ENCODE results near the gene PCDHGB3. TPM values are rescaled to one million over a fixed set of nuclear protein-coding genes. Genes with fewer than 3 reads are reported as not detected.
"Not testable (repeated sequence)": the region's sequence is repeated elsewhere in the genome, so short reads cannot be mapped to it uniquely, and the experiment has no call there.

Gene PCDHGB3
- total and polyA plus RNA-seq, 4 donors = 6.0 to 8.4 (median 7.7) TPM

DNA sequence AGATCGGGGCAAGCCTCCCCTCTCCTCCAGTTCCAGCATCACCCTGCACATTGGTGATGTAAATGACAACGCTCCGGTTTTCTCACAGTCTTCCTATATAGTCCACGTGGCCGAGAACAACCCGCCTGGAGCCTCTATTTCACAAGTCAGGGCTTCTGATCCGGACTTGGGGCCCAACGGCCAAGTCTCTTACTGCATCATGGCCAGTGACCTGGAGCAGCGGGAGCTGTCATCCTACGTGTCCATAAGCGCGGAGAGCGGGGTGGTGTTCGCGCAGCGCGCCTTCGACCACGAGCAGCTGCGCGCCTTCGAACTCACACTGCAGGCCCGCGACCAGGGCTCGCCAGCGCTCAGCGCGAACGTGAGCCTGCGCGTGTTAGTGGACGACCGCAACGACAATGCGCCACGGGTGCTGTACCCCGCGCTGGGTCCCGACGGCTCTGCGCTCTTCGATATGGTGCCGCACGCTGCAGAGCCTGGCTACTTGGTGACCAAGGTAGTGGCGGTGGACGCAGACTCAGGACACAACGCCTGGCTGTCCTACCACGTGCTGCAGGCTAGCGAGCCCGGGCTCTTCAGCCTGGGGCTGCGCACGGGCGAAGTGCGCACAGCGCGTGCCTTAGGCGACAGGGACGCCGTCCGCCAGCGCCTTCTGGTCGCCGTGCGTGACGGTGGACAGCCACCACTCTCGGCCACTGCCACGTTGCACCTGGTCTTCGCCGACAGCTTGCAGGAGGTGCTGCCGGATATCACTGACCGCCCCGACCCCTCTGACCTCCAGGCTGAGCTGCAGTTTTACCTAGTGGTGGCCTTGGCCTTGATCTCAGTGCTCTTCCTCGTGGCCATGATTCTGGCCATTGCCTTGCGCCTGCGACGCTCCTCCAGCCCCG, 19.4 kb downstream of the PCDHGB3 start:
- Histone ChIP-seq H3K4me1 (ENCODE audit: control insufficient read depth, insufficient read depth, low read length) (no peaks in the 10 kb centered on the region), H3K4me3 (ENCODE audit: low read depth, low read length) (no peak overlapping the region), H3K36me3 (ENCODE audit: control insufficient read depth, insufficient read depth, low read length) (peaks cover 26% of the 10 kb centered on the region), H3K9me3 (ENCODE audit: control insufficient read depth, insufficient read depth, low read length) (peaks cover 69% of the 10 kb centered on the region), H3K27ac (ENCODE audit: low read depth, low read length) (no peak overlapping the region), H3K27me3 (ENCODE audit: control insufficient read depth, insufficient read depth, low read length) (no peaks in the 10 kb centered on the region)
- no peak for DNase-seq (ENCODE audit: low read depth in 4 of 6, low spot score in 6 of 6)
- WGBS (ENCODE audit: insufficient coverage) = 27% methylated on average over 77 of the region's 77 CpGs

DNA sequence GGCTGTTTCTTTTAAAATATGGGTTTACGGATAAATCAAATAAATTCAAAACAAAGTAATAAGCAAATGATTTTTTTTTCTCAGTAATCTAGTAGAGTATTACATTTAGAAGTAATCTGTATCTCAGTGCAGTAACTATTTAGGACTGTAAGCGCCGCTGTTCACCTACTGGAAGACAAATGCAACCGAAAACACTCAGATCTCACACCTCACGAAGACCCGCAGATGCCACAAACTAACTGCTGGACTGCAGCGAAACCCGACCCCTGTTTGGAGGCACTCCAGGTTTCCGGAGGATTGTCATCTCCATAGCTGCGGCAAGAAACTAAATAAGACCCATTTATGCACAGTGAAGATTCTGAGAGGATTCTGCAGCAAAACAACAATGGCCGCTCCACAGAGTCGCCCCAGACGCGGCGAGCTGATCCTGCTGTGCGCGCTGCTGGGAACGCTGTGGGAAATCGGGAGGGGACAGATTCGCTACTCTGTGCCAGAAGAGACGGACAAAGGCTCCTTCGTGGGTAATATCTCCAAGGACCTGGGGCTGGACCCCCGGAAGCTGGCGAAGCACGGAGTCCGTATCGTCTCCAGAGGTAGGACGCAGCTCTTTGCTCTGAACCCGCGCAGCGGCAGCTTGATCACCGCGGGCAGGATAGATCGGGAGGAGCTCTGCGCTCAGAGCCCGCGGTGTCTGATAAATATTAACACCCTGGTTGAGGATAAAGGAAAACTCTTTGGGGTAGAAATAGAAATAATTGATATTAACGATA, 22.6 kb downstream of the PCDHGB3 start, which contains the start of gene PCDHGA8:
Gene PCDHGA8 (plus strand): TSS at position 205 of the 770 bp plus-strand sequence. CDS start 181 bp downstream, at position 386.
- H3K27me3 ChIP-seq (ENCODE audit: control insufficient read depth, insufficient read depth, low read length) = no peaks in the 10 kb centered on the region
- H3K4me3 ChIP-seq (ENCODE audit: low read depth, low read length) = no peak within 1 kb of the TSS
- no peak for DNase-seq (ENCODE audit: low read depth in 4 of 6, low spot score in 6 of 6)
- peaks cover 3% of the 10 kb centered on the region for H3K4me1 ChIP-seq (ENCODE audit: control insufficient read depth, insufficient read depth, low read length)
- H3K27ac ChIP-seq (ENCODE audit: low read depth, low read length) = no peak within 1 kb of the TSS
- H3K36me3 ChIP-seq (ENCODE audit: control insufficient read depth, insufficient read depth, low read length) = peaks cover 21% of the 10 kb centered on the region
- peaks cover 63% of the 10 kb centered on the region for H3K9me3 ChIP-seq (ENCODE audit: control insufficient read depth, insufficient read depth, low read length)
- WGBS (ENCODE audit: insufficient coverage) = 18% methylated on average over 27 of the region's 38 CpGs

- WGBS (ENCODE audit: insufficient coverage) = 33% methylated on average over 14 of the region's 21 CpGs
- DNase-seq (ENCODE audit: low read depth in 4 of 6, low spot score in 6 of 6) = no peak
- peaks cover 21% of the 10 kb centered on the region for H3K36me3 ChIP-seq (ENCODE audit: control insufficient read depth, insufficient read depth, low read length)
- H3K9me3 ChIP-seq (ENCODE audit: control insufficient read depth, insufficient read depth, low read length) = peaks cover 64% of the 10 kb centered on the region
- H3K27me3 ChIP-seq (ENCODE audit: control insufficient read depth, insufficient read depth, low read length) = no peaks in the 10 kb centered on the region
- no peak overlapping the region for H3K27ac ChIP-seq (ENCODE audit: low read depth, low read length)
- H3K4me1 ChIP-seq (ENCODE audit: control insufficient read depth, insufficient read depth, low read length) = peaks cover 3% of the 10 kb centered on the region
- H3K4me3 ChIP-seq (ENCODE audit: low read depth, low read length) = no peak overlapping the region
Measured at GRCh38 chr5:141393267-141393666, 23.2 kb downstream of the PCDHGB3 start.

- not testable (repeated sequence) for H3K27ac ChIP-seq (ENCODE audit: low read depth, low read length); H3K4me3 ChIP-seq (ENCODE audit: low read depth, low read length); DNase-seq (ENCODE audit: low read depth in 4 of 6, low spot score in 6 of 6); H3K27me3 ChIP-seq (ENCODE audit: control insufficient read depth, insufficient read depth, low read length); H3K4me1 ChIP-seq (ENCODE audit: control insufficient read depth, insufficient read depth, low read length)
- 30% methylated on average over 32 of the region's 53 CpGs for WGBS (ENCODE audit: insufficient coverage)
- peaks cover 68% of the 10 kb centered on the region for H3K9me3 ChIP-seq (ENCODE audit: control insufficient read depth, insufficient read depth, low read length)
- H3K36me3 ChIP-seq (ENCODE audit: control insufficient read depth, insufficient read depth, low read length) = peaks cover 19% of the 10 kb centered on the region
Measured at GRCh38 chr5:141394401-141395187, 24.6 kb downstream of the PCDHGB3 start.

DNA sequence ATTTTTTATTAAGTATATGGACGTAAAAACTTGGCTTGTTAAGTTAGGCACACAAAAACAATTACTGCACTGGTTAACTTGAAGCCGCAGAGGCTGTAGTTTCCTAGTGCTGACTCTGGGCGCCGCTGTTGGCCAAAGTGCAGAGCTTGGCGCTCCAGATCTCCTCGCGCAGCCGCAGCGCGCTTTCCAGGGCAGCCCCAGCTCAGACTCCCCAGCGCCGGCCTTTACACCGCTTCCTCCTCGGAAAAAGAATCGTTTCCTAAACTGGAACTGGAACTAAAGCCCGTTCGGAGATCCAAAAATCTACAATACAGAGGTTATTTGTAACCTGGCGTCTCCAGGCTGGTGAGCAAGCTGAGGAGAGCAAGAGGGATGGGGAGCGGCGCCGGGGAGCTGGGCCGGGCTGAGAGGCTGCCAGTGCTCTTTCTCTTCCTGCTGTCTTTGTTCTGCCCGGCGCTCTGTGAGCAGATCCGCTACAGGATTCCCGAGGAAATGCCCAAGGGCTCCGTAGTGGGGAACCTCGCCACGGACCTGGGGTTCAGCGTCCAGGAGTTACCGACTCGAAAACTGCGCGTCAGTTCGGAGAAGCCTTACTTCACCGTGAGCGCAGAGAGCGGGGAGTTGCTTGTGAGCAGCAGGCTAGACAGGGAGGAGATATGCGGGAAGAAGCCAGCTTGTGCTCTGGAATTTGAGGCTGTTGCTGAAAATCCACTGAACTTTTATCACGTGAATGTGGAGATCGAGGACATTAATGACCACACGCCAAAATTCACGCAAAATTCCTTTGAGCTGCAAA, 27.9 kb downstream of the PCDHGB3 start, which contains the start of gene PCDHGB5:
Gene PCDHGB5 (plus strand): TSS at position 192 of the 796 bp plus-strand sequence. CDS start 181 bp downstream, at position 373.
- H3K4me3 ChIP-seq (ENCODE audit: low read depth, low read length) = peak within 1 kb of the TSS; percentile 9
- 5% methylated on average over 17 of the region's 43 CpGs for WGBS (ENCODE audit: insufficient coverage)
- H3K4me1 ChIP-seq (ENCODE audit: control insufficient read depth, insufficient read depth, low read length) = peaks cover 13% of the 10 kb centered on the region
- H3K27me3 ChIP-seq (ENCODE audit: control insufficient read depth, insufficient read depth, low read length); H3K27ac ChIP-seq (ENCODE audit: low read depth, low read length): not testable (repeated sequence)
- peaks cover 14% of the 10 kb centered on the region for H3K36me3 ChIP-seq (ENCODE audit: control insufficient read depth, insufficient read depth, low read length)
- H3K9me3 ChIP-seq (ENCODE audit: control insufficient read depth, insufficient read depth, low read length) = peaks cover 64% of the 10 kb centered on the region
- DNase-seq (ENCODE audit: low read depth in 4 of 6, low spot score in 6 of 6) = peak in 2 of 6 donors; percentile 13 to 23

GRCh38 chr5:141398608-141399007, 28.6 kb downstream of the PCDHGB3 start:
- DNase-seq (ENCODE audit: low read depth in 4 of 6, low spot score in 6 of 6) = no peak
- H3K27ac ChIP-seq (ENCODE audit: low read depth, low read length) = no peak overlapping the region
- no peak overlapping the region for H3K4me3 ChIP-seq (ENCODE audit: low read depth, low read length)
- H3K27me3 ChIP-seq (ENCODE audit: control insufficient read depth, insufficient read depth, low read length) = no peaks in the 10 kb centered on the region
- peaks cover 60% of the 10 kb centered on the region for H3K9me3 ChIP-seq (ENCODE audit: control insufficient read depth, insufficient read depth, low read length)
- whole genome bisulfite sequencing (ENCODE audit: insufficient coverage) = 21% methylated on average over 13 of the region's 15 CpGs
- H3K4me1 ChIP-seq (ENCODE audit: control insufficient read depth, insufficient read depth, low read length) = peaks cover 13% of the 10 kb centered on the region
- H3K36me3 ChIP-seq (ENCODE audit: control insufficient read depth, insufficient read depth, low read length) = peaks cover 14% of the 10 kb centered on the region

GRCh38 chr5:141399555-141400258, 29.7 kb downstream of the PCDHGB3 start:
- no peak for DNase-seq (ENCODE audit: low read depth in 4 of 6, low spot score in 6 of 6)
- Histone ChIP-seq H3K4me3 (ENCODE audit: low read depth, low read length) (no peak overlapping the region), H3K27ac (ENCODE audit: low read depth, low read length) (no peak overlapping the region), H3K36me3 (ENCODE audit: control insufficient read depth, insufficient read depth, low read length) (peaks cover 12% of the 10 kb centered on the region), H3K27me3 (ENCODE audit: control insufficient read depth, insufficient read depth, low read length) (no peaks in the 10 kb centered on the region), H3K9me3 (ENCODE audit: control insufficient read depth, insufficient read depth, low read length) (peaks cover 60% of the 10 kb centered on the region), H3K4me1 (ENCODE audit: control insufficient read depth, insufficient read depth, low read length) (peaks cover 12% of the 10 kb centered on the region)
- WGBS (ENCODE audit: insufficient coverage) = 18% methylated on average over 61 of the region's 61 CpGs

DNA sequence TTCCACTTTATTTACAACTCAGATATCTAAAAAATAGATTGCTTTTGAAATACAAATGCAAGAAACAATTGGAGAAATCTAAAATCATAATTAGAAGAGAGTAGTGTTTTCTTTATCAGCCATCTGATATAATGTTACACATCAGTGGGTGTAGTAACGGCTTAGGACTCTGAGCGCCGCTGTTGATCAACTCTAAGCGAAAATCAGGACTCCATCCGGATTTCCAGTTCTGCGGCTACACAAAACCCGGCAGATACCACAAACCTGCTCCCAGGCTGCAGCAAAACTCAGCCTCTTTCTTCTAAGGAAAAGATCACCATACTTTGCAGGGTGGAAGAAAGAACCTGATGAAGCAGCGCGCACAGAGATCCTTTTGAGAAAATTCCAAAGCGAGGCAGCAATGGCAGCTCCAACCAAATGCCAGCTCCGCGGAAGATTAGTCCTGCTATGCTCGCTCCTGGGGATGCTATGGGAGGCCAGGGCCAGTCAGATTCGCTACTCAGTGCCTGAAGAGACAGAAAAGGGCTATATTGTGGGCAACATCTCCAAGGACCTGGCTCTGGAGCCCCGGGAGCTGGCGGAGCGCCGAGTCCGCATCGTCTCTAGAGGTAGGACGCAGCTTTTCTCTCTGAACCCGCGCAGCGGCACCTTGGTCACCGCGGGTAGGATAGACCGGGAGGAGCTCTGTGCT, 32.7 kb downstream of the PCDHGB3 start, which contains the start of gene PCDHGA9:
Gene PCDHGA9 (plus strand): TSS at position 226 of the 691 bp plus-strand sequence. CDS start 175 bp downstream, at position 401.
- Histone ChIP-seq H3K4me1 (ENCODE audit: control insufficient read depth, insufficient read depth, low read length) (peaks cover 15% of the 10 kb centered on the region), H3K27me3 (ENCODE audit: control insufficient read depth, insufficient read depth, low read length) (no peaks in the 10 kb centered on the region), H3K4me3 (ENCODE audit: low read depth, low read length) (peak within 1 kb of the TSS; percentile 17), H3K27ac (ENCODE audit: low read depth, low read length) (no peak within 1 kb of the TSS), H3K36me3 (ENCODE audit: control insufficient read depth, insufficient read depth, low read length) (peaks cover 16% of the 10 kb centered on the region), H3K9me3 (ENCODE audit: control insufficient read depth, insufficient read depth, low read length) (peaks cover 54% of the 10 kb centered on the region)
- 9% methylated on average over 23 of the region's 27 CpGs for WGBS (ENCODE audit: insufficient coverage)
- DNase-seq (ENCODE audit: low read depth in 4 of 6, low spot score in 6 of 6) = peak in 2 of 6 donors; percentile 44 to 62
